GM11168 (cell line): ENCODE measurements around the gene MAGEA9.
"Not testable (repeated sequence)": the region's sequence is repeated elsewhere in the genome, so short reads cannot be mapped to it uniquely, and the experiment has no call there.

Experiments used
- in situ Hi-C: fragments of 300-500 bp; cut with MboI; formaldehyde crosslinking; loops from one replicate; pipeline ENCODE4 v1.12.0; 2022; ENCODE audit warnings: low sequenced_read_pairs; ENCODE audit not compliant: unreplicated experiment

The MAGEA9 gene, protein sequence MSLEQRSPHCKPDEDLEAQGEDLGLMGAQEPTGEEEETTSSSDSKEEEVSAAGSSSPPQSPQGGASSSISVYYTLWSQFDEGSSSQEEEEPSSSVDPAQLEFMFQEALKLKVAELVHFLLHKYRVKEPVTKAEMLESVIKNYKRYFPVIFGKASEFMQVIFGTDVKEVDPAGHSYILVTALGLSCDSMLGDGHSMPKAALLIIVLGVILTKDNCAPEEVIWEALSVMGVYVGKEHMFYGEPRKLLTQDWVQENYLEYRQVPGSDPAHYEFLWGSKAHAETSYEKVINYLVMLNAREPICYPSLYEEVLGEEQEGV

DNA sequence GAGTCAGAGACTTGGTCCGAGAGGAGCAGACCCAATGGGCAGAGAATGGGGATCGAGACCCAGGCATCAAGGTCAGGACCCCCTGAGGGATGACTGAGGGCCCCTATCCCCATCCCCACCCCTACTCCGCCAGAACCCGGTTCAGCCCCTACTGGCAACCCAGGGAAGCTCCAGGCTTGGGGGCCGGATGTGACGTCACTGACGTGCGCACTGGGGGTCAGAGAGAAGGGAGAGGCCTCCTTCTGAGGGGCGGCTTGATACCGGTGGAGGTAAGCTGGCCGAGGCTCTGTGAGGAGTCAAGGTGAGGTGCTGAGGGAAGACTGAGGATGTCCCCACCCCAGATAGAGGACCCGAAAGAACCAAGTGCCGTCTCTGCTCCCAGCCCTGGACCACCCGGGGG is at the start of gene MAGEA9:
Gene MAGEA9, plus strand, starts transcription at position 204 of the 400 bp plus-strand sequence. CDS start 4,281 bp downstream, outside the sequence.
- in situ Hi-C loops = loop anchor here (25.0 kb wide), 1 partner anchor 219 kb away; no protein-coding TSS in a partner anchor

DNA sequence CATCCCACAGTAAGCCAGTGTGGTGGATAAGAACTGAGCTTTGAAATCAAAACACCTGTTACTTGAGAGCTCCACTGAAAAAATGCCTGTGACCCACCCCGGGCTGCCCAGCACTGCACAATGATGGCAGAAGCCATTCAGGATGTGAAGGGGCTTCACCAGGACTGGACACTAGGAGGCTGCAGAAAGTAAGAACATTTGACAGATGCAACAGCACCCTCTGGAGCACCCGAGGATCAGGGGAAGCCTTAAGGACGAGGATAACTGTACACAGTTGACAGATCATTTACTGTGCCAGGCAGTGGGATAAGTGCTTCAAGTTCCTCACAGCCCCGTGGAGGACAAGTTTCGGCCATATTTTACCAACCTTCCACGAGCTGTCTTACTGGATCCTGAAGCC is 39.5 kb upstream of the MAGEA9 start:
- in situ Hi-C loops = not testable (repeated sequence)

- in situ Hi-C loops = loop anchor here (5.0 kb wide), 1 partner anchor 94 kb away; no protein-coding TSS in a partner anchor
Observed at GRCh38 chrX:149746390-149747007, 35.2 kb upstream of the MAGEA9 start.

GRCh38 chrX:149757206-149758067 is 24.3 kb upstream of the MAGEA9 start:
- in situ Hi-C loops = no loop called here

- in situ Hi-C loops = no loop called here
Observed at GRCh38 chrX:149758068-149758714, 23.5 kb upstream of the MAGEA9 start.

DNA sequence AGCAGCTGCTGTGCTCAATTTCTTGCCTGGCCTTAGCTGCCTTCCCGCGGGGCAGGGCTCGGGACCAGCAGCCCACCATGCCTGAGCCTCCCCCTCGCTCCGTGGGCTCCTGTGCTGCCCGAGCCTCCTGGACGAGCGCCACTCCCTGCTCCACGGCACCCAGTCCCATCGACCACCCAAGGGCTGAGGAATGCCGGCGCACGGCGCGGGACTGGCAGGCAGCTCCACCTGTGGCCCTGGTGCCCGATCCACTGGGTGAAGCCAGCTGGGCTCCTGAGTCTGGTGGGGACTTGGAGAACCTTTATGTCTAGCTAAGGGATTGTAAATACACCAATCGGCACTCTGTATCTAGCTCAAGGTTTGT is 23.0 kb upstream of the MAGEA9 start:
- in situ Hi-C loops = not testable (repeated sequence)

- in situ Hi-C loops = no loop called here
Observed at GRCh38 chrX:149759824-149760223, 21.9 kb upstream of the MAGEA9 start.

DNA sequence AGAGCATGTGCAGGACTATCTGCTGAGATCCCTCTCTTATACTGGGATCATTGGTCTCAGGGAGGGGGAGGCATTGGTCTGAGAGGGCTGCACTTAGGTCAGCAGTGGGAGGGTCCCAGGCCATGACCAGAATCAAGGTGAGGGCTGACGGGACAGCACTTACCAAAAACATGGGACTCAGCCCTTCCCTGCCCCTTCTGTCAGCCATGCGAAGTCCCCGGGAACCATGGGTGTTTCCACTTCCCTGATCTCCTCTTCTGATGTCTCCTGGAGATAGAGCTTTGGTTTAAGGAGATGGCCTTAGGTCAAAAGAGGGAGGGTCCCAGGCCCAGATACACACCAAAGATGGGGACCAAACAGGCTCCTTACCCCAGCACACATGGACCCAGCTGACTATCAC is 20.8 kb upstream of the MAGEA9 start:
- in situ Hi-C loops = no loop called here

DNA sequence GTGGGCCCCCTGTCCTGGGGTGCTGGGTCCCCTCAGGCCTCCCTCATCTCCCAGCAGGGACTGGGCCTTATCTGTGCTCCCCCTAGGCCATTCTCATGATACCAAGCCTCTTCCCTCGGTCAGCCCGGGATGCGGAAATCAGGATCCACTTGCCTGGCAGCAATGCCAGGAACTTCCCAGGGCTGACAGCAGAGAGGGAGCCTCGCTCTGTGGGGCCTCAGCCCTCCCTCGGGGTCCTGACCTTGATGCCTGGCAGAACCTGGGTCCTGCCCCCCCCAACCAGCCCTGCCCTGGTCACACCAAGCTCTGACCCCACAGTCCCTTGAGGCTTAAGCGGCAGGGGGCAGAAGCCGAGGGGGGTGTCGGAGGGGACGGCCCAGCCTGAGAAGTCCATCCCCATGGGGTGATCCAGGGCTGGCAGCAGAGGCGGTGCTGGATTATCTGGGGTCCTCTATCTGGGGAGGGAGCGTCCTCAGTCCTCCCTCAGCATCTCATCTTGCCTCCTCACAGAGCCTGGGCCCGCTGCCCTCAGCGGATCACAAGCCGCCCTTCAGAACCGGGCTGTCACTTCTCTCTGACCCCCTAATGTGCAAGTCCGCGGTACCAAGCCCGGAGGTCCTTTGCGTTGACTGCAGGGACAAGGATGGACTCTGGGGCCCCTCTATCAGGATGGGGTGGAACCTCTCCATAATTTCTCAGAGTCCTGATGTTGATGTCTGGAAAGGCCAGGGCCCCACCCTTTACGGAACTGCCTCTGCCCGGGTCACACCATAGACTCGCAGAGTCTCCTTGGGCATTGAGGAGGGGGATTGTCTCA is 19.7 kb upstream of the MAGEA9 start:
- in situ Hi-C loops = not testable (repeated sequence)

DNA sequence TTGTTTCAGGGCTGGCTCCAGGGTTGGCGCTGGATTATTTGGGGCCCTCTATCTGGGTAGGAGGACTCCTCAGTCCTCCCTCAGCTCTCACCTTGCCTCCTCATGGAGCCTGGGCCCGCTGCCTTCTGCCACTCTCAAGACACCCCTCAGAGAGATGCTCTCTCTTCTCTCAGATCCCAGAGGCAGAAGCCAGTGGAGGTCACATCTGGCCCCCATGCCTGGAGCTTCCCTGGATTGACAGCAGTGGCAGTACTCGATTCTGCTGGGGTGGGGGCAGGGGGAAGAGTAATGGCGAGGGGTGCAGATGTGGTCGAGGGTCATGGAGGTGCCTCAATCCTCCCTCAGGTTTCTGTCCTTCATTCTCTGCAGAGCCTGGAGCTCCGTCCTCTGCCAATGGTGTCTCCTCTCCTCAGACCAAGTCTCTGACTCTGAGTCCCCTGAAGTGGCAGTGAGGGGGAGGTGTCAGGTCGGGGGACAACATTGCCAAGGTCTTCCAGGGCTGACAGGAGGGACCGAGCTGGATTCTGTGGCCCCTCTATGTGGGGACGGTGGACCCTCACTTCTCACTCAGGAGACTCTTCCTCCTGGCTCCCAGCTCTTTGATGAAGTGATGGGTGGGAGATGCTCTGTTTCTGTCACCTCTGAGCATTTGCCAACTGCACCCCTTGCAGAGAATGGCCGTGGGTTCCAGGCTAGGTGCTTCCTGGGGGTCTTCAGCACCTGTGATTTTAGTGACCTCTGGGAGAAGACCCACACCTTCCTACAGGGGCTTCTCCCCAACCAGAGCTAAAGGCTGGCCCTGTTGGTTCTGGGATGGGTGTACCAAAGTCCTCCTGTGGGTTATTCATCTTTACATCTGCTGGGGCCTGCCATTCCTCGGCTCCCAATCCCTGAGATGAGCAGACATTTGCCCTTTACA is 18.8 kb upstream of the MAGEA9 start:
- in situ Hi-C loops = no loop called here

GRCh38 chrX:149770344-149770743 is 11.4 kb upstream of the MAGEA9 start:
- in situ Hi-C loops = not testable (repeated sequence)

DNA sequence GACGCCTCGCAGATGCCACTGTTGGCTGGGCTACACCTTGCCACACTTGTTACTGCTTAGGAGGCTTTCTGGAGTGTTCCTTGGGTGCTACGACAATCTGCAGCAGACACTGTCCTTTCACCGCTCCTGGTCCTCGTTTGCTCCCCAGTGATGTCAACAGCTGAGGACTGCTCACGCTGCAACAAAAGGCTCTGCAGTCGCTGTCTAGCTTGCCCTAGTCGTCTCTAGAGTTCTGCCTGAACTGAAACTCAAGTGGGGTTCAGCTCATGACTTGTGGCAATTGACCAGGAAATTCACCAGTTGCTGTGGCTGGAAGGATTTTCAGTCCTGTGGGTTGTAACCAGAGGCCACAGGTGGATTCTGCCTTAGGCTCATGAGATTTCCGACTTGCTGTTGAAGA is 8.7 kb upstream of the MAGEA9 start:
- in situ Hi-C loops = not testable (repeated sequence)

DNA sequence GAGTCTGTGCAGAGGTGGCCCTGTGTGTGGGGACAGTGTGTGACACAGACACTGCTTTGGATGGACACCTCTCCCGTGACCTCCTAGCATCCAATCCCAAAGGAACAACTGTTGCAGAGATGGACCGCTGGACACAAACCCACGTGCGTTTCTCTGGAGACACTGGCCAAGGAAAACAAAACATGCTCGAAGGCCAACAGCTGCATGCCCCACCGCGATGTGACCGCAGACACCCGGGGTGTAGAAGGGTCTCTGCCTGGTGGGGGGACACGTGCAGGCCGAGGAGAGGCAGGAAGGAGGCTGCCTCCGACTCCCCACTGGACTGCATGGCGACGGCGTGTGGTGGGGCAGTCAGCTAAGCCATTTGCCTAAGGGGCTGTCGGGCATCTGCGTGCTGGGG is 8.0 kb upstream of the MAGEA9 start, which contains the start of gene HSFX1:
Gene HSFX1, plus strand, starts transcription at position 301 of the 400 bp plus-strand sequence. CDS start 614 bp downstream, outside the sequence.
- in situ Hi-C loops = not testable (repeated sequence)

- in situ Hi-C loops = loop anchor here (25.0 kb wide), 1 partner anchor 216 kb away; no protein-coding TSS in a partner anchor
Observed at GRCh38 chrX:149777999-149778398, 3.7 kb upstream of the MAGEA9 start.

DNA sequence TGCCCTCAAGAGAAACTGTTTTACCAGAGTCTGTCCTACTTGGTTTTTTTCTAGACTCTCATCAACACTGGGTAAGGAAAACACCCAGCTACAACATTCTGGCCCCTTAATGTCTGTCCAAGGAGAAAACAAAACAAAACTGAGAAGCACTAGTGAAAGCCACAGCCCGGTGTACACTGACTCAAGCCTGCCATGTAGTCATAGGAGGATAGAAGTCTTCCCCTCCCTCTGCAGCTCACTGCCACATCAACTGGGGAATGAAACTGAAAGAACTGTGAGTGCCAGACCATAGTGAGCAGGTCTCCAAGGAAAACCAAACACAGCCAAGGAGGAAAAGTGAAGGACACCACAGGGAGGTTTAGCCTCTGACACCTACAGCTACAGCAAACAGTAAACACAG is 13.8 kb downstream of the MAGEA9 start:
- in situ Hi-C loops = loop anchor here (25.0 kb wide), 1 partner anchor 233 kb away; no protein-coding TSS in a partner anchor

- in situ Hi-C loops = loop anchor here (25.0 kb wide), 1 partner anchor 237 kb away; no protein-coding TSS in a partner anchor
Observed at GRCh38 chrX:149799095-149799714, 17.5 kb downstream of the MAGEA9 start.

GRCh38 chrX:149799938-149800337 is 18.2 kb downstream of the MAGEA9 start:
- in situ Hi-C loops = loop anchor here (25.0 kb wide), 1 partner anchor 238 kb away; no protein-coding TSS in a partner anchor
